Mucosa of descending colon (tissue), 3 donors: Measurements from ENCODE around the gene TTC21B. TPM values are rescaled to one million over a fixed set of nuclear protein-coding genes. Genes with fewer than 3 reads are reported as not detected.

Source experiments
- ATAC-seq: fragments of 200-7000 bp; cut with Tn5 transposase; one replicate; pipeline ENCODE4 v1.9.1; 2020; ENCODE audit warnings: mild to moderate bottlenecking, moderate library complexity
- DNase-seq, 3 donors: peaks; one replicate each; pipeline ENCODE4 v3.0.0-alpha.2; 2020
- H3K36me3 ChIP-seq: fragments of 200-600 bp; one replicate; pipeline ENCODE4 v1.8.0; 2021; ENCODE audit warnings: low read depth, mild to moderate bottlenecking
- H3K4me1 ChIP-seq: fragments of 200-600 bp; one replicate; pipeline ENCODE4 v1.8.0; 2021; ENCODE audit warnings: low read depth, mild to moderate bottlenecking
- H3K4me3 ChIP-seq: fragments of 200-600 bp; one replicate; pipeline ENCODE4 v1.8.0; 2021; ENCODE audit warnings: mild to moderate bottlenecking
- H3K9me3 ChIP-seq: fragments of 200-600 bp; one replicate; pipeline ENCODE4 v1.8.0; 2021; ENCODE audit warnings: mild to moderate bottlenecking
- intact Hi-C, 2 donors: fragments of 100-400 bp; cut with DNase I in 1 of 2; cut with micrococcal nuclease in 1 of 2; formaldehyde crosslinking; loops; one replicate each; pipeline versions ENCODE4 v1.11.0 to v1.11.1; 2022; cut with DNase I, micrococcal nuclease
- total RNA-seq, 3 donors: library from RNA; stranded (reverse); fragmentation: NEBNext Ultra II Directional in 2 of 3; extraction: Animal tissue kit (Norgen Biotek cat#: 25700) in 2 of 3; gene quantifications; one replicate each; pipeline versions ENCODE4 v1.2.1 to v1.2.4, GENCODE V29; 2021 to 2023
- TF ChIP-seq, protein P1 (sequence below): fragments of 200-600 bp; IDR thresholded peaks from one replicate; pipeline ENCODE4 v1.8.0; 2022; ENCODE audit warnings: antibody characterized with exemption, mild to moderate bottlenecking
- donor health status: DM: no; HTN: no; CAD: no; lungs with moderate emphysema.
- donor health status: DM: no; HTN: no; CAD: no.
- donor health status: DM: no; HTN: yes; CAD: no.

Gene TTC21B
- total RNA-seq, 3 donors from 2014 or later: 10.4 to 22.2 (median 17.2) TPM

GRCh38 chr2:165970663-165971062 lies 17.1 kb upstream of the TTC21B start:
- ATAC-seq (no peak), DNase-seq (no peak)
- Histone ChIP-seq H3K4me1 (no peaks in the 10 kb centered on the region), H3K4me3 (no peak overlapping the region), H3K9me3 (no peaks in the 10 kb centered on the region), H3K36me3 (no peaks in the 10 kb centered on the region)
- TF ChIP-seq, protein P1, sequence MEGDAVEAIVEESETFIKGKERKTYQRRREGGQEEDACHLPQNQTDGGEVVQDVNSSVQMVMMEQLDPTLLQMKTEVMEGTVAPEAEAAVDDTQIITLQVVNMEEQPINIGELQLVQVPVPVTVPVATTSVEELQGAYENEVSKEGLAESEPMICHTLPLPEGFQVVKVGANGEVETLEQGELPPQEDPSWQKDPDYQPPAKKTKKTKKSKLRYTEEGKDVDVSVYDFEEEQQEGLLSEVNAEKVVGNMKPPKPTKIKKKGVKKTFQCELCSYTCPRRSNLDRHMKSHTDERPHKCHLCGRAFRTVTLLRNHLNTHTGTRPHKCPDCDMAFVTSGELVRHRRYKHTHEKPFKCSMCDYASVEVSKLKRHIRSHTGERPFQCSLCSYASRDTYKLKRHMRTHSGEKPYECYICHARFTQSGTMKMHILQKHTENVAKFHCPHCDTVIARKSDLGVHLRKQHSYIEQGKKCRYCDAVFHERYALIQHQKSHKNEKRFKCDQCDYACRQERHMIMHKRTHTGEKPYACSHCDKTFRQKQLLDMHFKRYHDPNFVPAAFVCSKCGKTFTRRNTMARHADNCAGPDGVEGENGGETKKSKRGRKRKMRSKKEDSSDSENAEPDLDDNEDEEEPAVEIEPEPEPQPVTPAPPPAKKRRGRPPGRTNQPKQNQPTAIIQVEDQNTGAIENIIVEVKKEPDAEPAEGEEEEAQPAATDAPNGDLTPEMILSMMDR: no peak
- intact Hi-C loops: no loop called here

DNA sequence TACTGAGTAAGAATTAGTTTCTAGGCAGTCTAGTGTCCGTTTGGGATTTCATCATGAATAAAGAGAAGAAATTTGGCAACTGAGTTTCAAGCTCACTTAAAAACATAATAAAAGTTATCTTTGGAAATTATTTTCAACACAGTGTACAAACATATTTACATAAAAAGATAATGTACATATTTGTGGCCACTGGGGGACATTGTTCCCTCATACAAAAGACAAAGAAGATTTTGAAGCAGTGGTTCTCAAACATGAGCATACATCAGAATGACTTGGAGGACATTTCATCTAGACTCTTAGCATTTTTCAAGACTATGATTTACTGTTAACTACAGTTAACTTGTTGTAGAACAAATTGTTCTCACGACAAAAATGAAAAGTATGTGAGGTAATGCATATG lies 15.7 kb upstream of the TTC21B start:
- Histone ChIP-seq H3K4me3 (no peak overlapping the region), H3K9me3 (no peaks in the 10 kb centered on the region), H3K36me3 (no peaks in the 10 kb centered on the region), H3K4me1 (no peaks in the 10 kb centered on the region)
- DNase-seq (no peak), ATAC-seq (no peak)
- intact Hi-C loops: no loop called here
- TF ChIP-seq, protein P1: no peak

DNA sequence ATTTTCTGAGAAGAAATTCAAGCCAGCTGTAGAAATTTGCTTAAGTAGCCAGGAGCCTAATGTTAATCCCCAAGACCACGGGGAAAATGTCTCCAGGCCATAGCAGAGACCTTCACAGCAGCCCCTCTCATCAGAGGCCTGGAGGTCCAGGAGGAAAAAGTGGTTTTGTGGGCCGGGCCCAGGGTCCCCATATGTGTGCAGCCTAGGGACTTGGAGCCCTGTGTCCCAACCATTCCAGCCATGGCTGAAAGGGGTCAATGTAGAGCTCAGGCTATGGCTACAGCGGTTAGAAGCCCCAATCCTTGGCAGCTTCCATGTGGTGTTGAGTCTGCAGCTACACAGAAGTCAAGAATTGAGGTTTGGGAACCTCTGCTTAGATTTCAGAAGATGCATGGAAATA lies 14.2 kb upstream of the TTC21B start:
- H3K4me1 ChIP-seq: no peaks in the 10 kb centered on the region
- TF ChIP-seq, protein P1: no peak
- DNase-seq (no peak), ATAC-seq (no peak)
- H3K9me3 ChIP-seq: no peaks in the 10 kb centered on the region
- H3K4me3 ChIP-seq: no peak overlapping the region
- intact Hi-C loops: no loop called here
- H3K36me3 ChIP-seq: no peaks in the 10 kb centered on the region

- H3K36me3 ChIP-seq: no peaks in the 10 kb centered on the region
- no peak overlapping the region for H3K4me3 ChIP-seq
- ATAC-seq (no peak), DNase-seq (no peak)
- no peaks in the 10 kb centered on the region for H3K4me1 ChIP-seq
- intact Hi-C loops: no loop called here
- H3K9me3 ChIP-seq: no peaks in the 10 kb centered on the region
- TF ChIP-seq, protein P1: no peak
Measured at GRCh38 chr2:165961818-165962217, 8.2 kb upstream of the TTC21B start.

GRCh38 chr2:165959371-165959770 lies 5.8 kb upstream of the TTC21B start:
- ATAC-seq: no peak
- Histone ChIP-seq H3K9me3 (no peaks in the 10 kb centered on the region), H3K36me3 (no peaks in the 10 kb centered on the region), H3K4me1 (peaks cover 4% of the 10 kb centered on the region), H3K4me3 (no peak overlapping the region)
- TF ChIP-seq, protein P1: no peak
- intact Hi-C loops: loop anchor here in 1 of 2 donors (10.0 kb wide), 1 partner anchor 165 kb away; the partner anchor contains the start of gene SCN1A
- DNase-seq: no peak
